ENCODE data around the gene DUSP1. TPM values are rescaled to one million over a fixed set of nuclear protein-coding genes. Genes with fewer than 3 reads are reported as not detected.

Gene DUSP1
- polyA plus RNA-seq, 1 donor from 2014 or later = 48.3 TPM

DNA sequence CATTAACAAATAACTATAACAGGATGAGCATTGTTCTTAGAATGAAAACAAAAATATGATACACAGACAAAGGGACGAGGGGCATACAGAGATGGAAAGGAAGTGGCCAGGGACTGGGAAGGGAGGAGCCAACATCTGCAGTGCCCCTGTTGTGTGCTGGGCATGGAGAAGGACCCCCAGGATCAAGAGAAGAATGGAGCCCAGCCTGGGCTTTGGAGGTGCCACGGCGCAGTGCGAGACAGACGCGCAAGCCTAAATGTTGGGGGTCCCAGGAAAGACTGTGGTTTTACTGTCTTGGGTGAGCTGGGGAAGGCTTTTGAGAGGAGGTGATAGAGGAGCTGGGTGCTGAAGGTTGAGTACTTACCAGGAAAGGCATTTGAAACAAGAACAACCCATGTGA lies 28.4 kb upstream of the DUSP1 start:
- Histone ChIP-seq H3K9me3 (ENCODE audit: low read length) (no peaks in the 10 kb centered on the region), H3K27ac (ENCODE audit: low read length) (no peak overlapping the region), H3F3A (ENCODE audit: insufficient read depth, low read length, poor library complexity, severe bottlenecking) (no peaks in the 10 kb centered on the region), H3K4me3 (ENCODE audit: low read length) (no peak overlapping the region), H3K9ac (ENCODE audit: low read length) (no peak overlapping the region), H3K9me2 (ENCODE audit: insufficient read depth, low read length) (no peaks in the 10 kb centered on the region), H3K79me2 (replicated peaks; ENCODE audit: insufficient read depth, low read length) (no peaks in the 10 kb centered on the region), H3K27me3 (ENCODE audit: insufficient read depth, low read depth, low read length) (no peaks in the 10 kb centered on the region), H3K36me3 (ENCODE audit: insufficient read depth, low read length) (no peaks in the 10 kb centered on the region), H3K4me2 (ENCODE audit: low read length) (no peak overlapping the region), H2AFZ (ENCODE audit: low read depth, low read length) (no peak overlapping the region), H4K20me1 (ENCODE audit: insufficient read depth) (no peaks in the 10 kb centered on the region)
- TF ChIP-seq EP300 (conservative IDR thresholded peaks at IDR 0.05; ENCODE audit: poor library complexity, severe bottlenecking) (no peak), TAF1 (IDR thresholded peaks at IDR 0.05; ENCODE audit: low read depth) (no peak), RAD21 (conservative IDR thresholded peaks at IDR 0.05) (no peak), CTCF (IDR thresholded peaks at IDR 0.05; ENCODE audit: poor library complexity, severe bottlenecking) (no peak), EZH2 (IDR thresholded peaks at IDR 0.05; ENCODE audit: borderline replicate concordance, insufficient read depth, low read length, poor library complexity, severe bottlenecking) (no peak), POLR2AphosphoS5 (IDR thresholded peaks at IDR 0.05) (no peak), SMC3 (conservative IDR thresholded peaks at IDR 0.05; ENCODE audit: poor library complexity) (no peak)
- TF ChIP-seq, protein P1, sequence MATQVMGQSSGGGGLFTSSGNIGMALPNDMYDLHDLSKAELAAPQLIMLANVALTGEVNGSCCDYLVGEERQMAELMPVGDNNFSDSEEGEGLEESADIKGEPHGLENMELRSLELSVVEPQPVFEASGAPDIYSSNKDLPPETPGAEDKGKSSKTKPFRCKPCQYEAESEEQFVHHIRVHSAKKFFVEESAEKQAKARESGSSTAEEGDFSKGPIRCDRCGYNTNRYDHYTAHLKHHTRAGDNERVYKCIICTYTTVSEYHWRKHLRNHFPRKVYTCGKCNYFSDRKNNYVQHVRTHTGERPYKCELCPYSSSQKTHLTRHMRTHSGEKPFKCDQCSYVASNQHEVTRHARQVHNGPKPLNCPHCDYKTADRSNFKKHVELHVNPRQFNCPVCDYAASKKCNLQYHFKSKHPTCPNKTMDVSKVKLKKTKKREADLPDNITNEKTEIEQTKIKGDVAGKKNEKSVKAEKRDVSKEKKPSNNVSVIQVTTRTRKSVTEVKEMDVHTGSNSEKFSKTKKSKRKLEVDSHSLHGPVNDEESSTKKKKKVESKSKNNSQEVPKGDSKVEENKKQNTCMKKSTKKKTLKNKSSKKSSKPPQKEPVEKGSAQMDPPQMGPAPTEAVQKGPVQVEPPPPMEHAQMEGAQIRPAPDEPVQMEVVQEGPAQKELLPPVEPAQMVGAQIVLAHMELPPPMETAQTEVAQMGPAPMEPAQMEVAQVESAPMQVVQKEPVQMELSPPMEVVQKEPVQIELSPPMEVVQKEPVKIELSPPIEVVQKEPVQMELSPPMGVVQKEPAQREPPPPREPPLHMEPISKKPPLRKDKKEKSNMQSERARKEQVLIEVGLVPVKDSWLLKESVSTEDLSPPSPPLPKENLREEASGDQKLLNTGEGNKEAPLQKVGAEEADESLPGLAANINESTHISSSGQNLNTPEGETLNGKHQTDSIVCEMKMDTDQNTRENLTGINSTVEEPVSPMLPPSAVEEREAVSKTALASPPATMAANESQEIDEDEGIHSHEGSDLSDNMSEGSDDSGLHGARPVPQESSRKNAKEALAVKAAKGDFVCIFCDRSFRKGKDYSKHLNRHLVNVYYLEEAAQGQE (IDR thresholded peaks at IDR 0.05; ENCODE audit: borderline replicate concordance) = no peak

GRCh38 chr5:172798422-172799215 lies 27.6 kb upstream of the DUSP1 start:
- no peaks in the 10 kb centered on the region for H3K9me3 ChIP-seq (ENCODE audit: low read length)
- H3K9me2 ChIP-seq (ENCODE audit: insufficient read depth, low read length) = no peaks in the 10 kb centered on the region
- TF ChIP-seq SMC3 (conservative IDR thresholded peaks at IDR 0.05; ENCODE audit: poor library complexity) = no peak
- TF ChIP-seq POLR2AphosphoS5 (IDR thresholded peaks at IDR 0.05) = no peak
- no peak for TF ChIP-seq RAD21 (conservative IDR thresholded peaks at IDR 0.05)
- TF ChIP-seq, protein P1 (IDR thresholded peaks at IDR 0.05; ENCODE audit: borderline replicate concordance) = no peak
- TF ChIP-seq CTCF (IDR thresholded peaks at IDR 0.05; ENCODE audit: poor library complexity, severe bottlenecking) = no peak
- no peak for TF ChIP-seq TAF1 (IDR thresholded peaks at IDR 0.05; ENCODE audit: low read depth)
- TF ChIP-seq MXI1 (conservative IDR thresholded peaks at IDR 0.05; ENCODE audit: poor library complexity, severe bottlenecking) = no peak
- TF ChIP-seq EZH2 (IDR thresholded peaks at IDR 0.05; ENCODE audit: borderline replicate concordance, insufficient read depth, low read length, poor library complexity, severe bottlenecking) = no peak
- TF ChIP-seq EP300 (conservative IDR thresholded peaks at IDR 0.05; ENCODE audit: poor library complexity, severe bottlenecking) = no peak
- no peaks in the 10 kb centered on the region for H3F3A ChIP-seq (ENCODE audit: insufficient read depth, low read length, poor library complexity, severe bottlenecking)
- no peak overlapping the region for H3K4me3 ChIP-seq (ENCODE audit: low read length)
- H3K27ac ChIP-seq (ENCODE audit: low read length) = no peak overlapping the region
- no peaks in the 10 kb centered on the region for H3K36me3 ChIP-seq (ENCODE audit: insufficient read depth, low read length)
- H2AFZ ChIP-seq (ENCODE audit: low read depth, low read length) = no peak overlapping the region
- H3K4me2 ChIP-seq (ENCODE audit: low read length) = no peak overlapping the region
- no peaks in the 10 kb centered on the region for H3K27me3 ChIP-seq (ENCODE audit: insufficient read depth, low read depth, low read length)
- H3K9ac ChIP-seq (ENCODE audit: low read length) = no peak overlapping the region
- H3K79me2 ChIP-seq (replicated peaks; ENCODE audit: insufficient read depth, low read length) = no peaks in the 10 kb centered on the region
- H4K20me1 ChIP-seq (ENCODE audit: insufficient read depth) = no peaks in the 10 kb centered on the region

Measured in neural cell (in vitro differentiated cells).